Fibroblast of gingiva (primary cell): ENCODE measurements around the gene NPTX2.

Experiments
- DNase-seq: peaks from one replicate; pipeline ENCODE4 v3.0.0-alpha.2; 2011; ENCODE audit warnings: low read depth

NPTX2 gene

DNA sequence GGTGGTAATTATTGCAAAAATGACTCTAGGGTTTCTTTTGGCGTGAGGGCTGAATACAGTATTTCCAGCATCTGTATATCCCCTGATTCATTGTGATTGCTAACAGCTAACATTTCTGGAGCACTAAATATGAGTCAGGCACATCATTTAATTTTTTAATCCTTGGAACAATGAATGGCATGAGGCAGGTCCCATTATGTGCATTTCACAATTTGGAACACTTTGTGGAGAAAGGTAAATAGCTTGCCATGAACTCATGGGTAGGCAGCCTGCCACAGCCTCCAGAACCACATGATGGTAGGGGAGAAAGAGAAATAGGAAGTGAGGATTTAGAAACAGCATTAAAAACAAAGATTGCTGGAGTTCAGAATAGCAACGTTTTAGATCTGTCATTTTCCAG is 1.7 kb downstream of the NPTX2 start:
- DNase-seq = no peak

DNA sequence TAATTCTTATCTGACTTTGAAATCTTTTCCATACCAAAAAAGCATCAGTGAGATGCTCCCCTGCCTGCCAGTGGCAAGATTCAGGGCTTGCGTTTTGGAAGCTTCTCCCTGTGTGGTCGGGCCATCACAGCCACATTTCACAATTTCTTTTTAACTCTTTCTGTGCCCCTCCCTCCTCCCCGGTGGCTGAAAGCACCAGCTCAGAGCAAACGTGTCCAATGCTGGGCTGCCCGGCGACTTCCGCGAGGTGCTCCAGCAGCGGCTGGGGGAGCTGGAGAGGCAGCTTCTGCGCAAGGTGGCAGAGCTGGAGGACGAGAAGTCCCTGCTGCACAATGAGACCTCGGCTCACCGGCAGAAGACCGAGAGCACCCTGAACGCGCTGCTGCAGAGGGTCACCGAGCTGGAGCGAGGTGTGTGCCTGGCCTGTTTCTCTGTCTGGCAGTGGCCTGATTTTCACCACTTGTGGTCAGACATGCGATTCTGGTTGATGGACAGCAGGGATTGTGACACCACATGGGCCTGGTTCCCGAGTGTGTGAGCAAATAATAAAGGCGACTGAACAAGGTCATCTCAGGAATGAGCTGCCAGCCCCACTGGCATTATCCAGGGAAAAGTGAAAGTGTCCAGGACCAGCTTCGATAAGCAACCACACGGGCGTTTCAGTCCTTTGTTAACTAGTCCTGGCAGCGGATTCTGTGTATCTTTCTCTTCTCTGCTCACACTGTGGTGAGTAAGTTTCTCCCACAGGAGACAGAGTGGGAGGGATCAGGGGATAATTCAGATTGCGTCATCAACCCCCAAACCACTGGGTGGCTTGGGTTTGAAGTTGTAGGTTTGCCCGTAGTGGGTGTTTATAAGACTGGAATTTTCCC is 2.6 kb downstream of the NPTX2 start:
- no peak for DNase-seq

DNA sequence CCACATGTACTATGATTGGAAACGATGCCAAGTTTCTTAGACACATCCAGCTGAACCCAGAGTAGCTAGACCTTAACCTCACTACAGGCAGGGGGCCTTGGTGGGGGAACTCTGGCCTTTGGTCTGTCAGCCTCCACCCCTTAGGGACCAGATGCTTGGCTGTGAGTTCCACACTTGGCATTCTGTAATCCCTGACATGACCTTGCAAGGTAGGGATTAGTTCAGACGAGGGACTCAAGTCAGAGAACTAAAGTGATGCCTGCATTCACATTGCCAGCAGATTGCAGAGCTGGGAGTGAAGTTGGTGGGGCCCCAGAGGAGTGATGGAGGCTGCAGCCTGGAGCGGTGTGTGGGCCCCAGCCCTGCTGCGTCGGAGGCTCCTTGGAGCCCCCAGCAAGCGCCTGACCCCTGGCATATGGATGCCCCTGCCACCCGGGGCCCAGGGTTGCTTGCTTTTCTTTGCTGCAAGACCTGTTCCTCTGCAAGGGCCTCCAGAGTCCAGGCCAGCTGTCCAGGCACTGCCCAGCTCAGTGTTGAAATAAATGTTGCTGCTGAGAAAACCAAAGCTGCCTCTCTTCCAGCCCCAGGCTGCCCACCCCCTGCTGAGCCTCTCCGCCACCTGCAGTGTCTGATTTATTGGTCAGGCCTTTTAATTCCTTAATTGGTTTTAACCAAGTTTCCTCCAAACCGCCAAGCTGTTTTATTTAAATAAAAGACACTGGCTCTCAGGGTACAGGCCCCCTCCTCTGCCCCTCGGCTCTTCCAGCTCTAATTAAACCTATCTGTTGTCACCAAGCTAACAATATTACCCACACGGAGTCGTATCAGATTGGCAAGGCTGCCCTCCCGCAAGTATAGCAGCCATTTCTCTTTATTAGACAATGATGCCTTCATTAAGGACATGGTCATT is 4.7 kb downstream of the NPTX2 start:
- no peak for DNase-seq

DNA sequence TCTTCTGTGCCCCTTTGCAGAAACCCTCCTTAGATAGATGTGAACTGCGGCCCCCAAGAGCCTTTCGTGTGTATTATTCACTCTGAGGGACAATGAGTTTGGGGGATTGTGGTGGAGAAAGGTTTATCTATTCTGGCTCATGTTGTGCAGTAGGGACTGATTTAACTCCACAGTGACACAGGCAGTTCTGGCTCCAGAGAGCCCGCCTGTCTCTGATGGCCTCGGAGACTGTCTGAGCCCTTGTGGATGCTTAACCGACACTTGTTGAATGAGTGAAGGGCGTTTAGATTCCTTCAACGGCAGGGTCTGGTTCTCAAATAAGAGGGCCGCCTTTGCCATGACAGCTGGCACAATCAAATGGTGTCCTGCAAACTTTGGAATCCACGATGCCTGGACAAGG is 5.8 kb downstream of the NPTX2 start:
- DNase-seq = no peak

DNA sequence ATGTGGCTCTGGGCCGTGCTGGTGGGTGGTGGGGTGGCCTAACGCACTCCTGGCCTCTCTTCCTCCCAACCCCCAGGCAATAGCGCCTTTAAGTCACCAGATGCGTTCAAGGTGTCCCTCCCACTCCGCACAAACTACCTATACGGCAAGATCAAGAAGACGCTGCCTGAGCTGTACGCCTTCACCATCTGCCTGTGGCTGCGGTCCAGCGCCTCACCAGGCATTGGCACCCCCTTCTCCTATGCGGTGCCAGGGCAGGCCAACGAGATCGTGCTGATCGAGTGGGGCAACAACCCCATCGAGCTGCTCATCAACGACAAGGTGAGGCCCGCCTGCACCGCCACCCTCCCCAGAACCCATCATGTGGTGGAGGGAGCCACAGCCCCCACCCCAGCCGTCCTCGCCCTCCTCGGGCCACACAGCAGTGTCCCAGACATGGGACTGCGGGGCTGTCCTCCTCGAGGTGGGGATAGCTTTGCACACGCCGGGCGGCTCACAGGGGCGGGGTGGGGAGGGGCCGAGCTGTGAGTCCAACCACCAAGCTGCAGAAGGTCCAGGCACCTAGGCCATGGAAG is 7.8 kb downstream of the NPTX2 start:
- no peak for DNase-seq

DNA sequence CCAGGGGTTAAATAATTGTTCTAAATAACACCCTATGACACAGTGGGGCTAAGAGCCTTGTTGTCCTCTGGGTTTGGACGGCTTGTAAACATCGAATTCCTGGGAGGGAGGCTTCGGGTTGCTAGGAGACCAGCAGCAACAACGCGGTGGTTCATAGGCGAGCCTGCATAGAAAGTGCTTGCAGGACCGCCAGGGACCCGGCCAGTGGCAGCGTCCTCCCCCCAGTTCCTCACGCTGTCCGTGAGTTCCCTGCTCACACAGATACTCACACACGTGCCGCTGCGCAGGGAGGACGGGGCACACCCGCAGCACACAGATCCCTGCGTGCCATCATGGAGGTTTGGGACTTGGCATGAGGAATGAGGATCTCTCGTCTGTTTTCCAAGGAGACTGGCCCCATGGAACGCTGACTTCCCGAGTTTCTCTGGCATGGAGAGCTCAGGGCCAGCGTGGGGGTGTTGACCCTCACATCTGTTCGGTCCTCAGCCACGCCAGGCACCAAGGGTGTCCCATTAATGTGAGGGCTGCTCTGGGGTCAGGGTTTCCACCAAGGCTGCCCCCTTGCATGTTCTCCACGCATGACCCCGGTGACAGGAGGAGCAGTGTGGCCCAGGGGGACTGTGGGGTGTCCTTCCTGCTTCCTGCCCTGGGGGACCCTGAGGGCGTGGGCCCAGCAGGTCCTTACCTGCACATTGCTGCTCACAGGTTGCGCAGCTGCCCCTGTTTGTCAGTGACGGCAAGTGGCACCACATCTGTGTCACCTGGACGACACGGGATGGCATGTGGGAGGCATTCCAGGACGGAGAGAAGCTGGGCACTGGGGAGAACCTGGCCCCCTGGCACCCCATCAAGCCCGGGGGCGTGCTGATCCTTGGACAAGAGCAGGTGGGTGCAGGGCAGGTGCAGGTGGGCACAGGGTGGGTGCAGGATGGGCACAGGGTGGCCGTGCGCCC is 9.7 kb downstream of the NPTX2 start:
- DNase-seq = no peak

DNA sequence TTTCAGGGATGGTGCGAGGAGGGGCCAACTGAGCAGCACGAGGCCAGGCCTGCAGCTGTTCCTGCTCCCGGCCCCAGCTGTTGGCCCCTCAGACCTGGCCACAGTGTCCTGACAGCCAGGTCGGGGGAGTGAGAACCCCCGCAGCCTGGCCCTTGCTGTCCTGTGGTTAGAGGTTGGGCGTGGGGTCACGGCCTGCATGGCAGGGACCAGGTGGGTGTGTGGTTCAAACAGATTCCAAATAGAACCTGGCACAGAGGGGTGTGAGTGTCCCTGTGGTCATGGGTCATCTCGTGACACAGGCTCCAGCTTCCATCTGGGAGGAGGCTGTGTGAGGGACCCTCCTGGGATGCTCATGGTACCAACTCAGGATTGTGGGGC is 10.3 kb downstream of the NPTX2 start:
- no peak for DNase-seq

DNA sequence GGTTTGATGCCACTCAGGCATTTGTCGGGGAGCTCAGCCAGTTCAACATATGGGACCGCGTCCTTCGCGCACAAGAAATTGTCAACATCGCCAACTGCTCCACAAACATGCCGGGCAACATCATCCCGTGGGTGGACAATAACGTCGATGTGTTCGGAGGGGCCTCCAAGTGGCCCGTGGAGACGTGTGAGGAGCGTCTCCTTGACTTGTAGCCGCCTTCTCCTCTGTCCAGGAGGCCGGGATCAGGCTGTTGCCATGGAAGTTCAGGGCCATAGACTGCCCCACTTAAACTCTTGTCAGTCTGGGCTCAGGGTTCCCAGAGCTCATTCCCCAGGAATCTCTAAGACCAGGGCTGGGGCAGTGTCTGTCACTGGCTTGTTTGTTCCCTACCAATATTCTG is 11.3 kb downstream of the NPTX2 start:
- no peak for DNase-seq

DNA sequence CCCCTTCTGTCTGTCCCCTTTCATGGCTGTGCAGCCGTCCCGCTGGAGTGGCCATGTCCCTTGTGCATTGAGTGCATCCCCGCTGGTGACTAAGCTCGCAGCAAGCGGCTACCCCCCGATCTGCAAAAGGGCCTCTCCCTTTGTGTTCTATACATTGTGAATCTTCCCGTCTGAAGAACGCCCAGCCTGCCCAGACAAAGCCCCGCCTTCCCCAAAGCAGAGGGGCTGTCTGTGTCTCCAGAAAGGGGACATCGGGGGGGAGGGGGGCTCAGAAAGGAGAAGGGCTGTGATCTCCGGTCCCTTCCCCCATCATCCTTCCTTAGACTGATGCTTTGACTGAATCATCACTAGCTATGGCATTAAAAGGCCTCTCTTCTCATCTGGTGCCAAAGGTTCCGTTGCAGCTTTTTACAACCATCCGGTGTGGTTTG is 11.9 kb downstream of the NPTX2 start:
- DNase-seq = no peak

DNA sequence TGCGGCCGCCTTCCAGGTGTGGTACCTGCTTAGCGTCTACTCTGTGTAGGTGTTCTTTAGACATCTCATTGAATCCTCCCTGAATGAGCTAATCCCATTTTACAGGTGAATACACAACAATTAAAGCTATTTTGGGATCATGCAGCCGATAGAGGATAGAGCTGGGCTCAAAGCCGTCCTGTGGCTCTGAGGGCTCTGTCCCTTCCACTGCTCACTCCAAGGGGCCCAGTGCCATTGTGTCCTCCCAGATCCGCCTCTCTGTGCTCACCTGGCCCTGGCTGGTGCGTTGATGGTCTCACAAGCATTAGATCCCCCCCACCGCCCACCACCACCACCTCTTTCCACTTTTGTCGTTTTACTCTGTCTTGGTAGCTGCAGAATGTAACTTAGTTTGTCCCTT is 13.1 kb downstream of the NPTX2 start:
- DNase-seq = no peak

DNA sequence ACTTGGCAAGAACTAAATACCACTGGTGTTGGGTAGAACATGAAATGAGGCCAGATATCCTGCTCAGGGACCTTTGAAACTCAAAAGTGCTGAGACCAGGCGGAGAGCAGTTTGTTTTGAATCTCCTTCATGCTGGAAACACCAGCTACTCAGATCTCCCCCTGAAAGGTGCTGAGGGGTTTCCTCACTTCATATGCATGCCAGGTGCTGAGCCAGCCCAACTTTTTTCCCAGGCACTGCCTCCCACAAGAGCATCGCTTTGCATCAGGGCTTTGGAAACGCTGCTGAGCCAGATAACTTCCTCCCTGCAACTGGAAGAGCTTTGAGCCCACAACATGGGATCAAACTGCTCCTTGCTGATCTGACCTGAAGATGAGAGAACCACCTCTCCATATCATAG is 13.7 kb downstream of the NPTX2 start:
- no peak for DNase-seq

DNA sequence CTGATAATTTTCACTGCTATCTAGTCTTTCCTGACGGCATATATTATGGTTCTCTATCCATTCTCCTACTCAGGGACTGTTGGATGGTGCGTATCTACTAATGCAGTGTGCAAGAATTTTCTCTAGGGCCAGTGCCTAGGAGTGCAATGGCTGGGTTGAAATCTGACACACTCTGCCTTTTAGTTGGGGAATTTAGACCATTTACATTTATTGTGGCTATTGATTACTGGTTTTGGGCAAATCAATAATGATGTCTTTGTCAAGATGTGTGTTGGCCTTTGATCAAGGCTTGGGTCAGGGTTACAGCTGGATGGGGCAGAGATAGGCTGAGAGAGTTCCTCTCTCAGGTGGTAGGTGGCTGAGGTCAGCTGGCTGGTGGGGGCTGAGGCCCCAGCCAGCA is 21.8 kb downstream of the NPTX2 start:
- no peak for DNase-seq

DNA sequence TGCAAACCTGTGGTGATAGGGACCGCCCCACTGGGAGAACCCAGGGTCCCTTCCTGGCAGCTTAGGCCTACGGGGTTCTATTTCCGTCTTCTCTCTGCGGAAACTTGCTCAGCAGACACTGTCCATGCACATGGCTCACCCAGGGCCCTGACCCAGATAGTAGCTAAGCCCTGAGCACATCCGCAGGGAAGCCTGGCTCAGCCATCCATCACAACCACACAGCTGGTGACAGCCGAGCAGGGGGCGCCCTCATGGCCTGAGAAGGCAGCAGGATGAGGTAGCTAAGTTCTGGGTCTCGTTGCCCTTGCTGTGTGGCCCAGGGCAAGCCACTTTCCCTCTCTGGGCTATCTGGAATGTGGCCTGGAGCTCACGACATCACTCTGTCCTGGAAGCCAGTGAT is 23.3 kb downstream of the NPTX2 start:
- no peak for DNase-seq

DNA sequence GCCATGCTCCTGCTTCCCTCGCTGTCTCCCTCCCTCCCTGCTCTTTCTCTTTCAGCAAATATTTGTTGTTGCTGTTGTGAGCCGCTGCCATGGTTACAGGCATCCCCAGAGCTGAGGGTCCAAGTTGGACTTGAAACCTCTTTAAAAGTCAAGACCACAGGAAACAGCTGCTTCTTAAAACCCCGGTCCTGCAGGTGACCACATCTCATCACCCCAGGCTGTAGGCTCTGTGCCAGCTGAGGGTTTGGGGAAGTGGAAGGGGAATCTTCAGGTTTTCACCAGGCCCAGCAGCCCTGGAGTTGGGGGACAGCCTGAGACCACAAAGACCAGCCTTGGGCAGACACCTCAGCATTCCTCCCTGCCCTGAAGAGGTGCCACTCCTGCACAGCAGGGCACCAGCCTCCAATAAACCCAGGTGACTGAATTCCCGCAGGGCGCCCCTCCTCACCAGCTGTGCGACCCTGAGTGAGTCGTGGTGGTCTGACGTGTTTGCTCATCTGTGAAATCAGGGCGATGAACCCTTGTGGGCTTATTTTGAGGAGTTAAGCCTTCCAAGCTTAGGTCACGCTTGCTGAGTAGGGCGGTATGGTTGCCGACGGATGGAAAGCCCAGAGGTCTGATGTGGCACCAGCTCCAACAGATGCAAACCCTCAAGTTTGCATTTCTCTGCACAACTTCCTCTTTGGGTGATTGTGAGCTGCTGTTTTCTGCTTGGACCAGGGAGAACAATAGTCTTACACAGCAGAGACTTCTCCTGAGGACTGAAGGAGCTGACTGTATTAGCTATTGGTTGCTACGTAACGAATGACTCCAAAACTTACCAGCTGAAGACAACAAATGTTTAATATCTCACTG is 24.8 kb downstream of the NPTX2 start:
- DNase-seq = no peak

DNA sequence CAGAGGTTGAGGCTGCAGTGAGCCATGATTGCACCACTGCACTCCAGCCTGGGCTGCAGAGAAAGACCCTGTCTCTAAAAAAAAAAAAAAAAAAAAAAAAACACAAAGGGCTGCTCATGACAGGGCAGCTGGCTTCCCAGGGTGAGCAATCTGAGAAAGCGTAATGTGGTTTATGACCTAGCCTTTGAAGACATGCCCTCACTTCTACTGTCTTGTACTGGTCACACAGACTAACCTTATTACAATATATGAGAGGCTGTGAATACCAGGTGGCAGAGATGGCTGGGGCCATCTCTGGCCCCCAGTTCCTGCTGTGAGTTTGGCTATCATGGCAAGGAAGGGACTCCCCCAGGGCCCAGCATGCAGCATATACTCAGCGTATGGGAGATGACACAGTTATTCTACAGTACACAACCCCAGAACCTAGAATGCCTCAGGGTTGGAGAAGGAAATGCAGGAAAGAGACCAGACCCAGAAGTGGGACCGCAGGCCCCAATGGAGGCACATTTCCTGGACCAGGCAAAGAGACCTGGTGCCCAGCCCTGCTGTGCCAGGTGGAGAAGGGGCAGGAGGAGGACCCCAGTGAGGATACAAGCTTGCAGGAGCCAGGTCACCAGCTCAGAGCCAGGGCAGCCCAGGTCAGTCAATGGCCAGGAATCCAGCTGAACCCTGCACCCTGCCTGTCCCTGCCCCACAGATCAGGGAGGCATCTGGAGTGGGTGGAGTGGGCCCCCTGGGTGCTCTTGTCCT is 26.3 kb downstream of the NPTX2 start:
- DNase-seq = no peak

DNA sequence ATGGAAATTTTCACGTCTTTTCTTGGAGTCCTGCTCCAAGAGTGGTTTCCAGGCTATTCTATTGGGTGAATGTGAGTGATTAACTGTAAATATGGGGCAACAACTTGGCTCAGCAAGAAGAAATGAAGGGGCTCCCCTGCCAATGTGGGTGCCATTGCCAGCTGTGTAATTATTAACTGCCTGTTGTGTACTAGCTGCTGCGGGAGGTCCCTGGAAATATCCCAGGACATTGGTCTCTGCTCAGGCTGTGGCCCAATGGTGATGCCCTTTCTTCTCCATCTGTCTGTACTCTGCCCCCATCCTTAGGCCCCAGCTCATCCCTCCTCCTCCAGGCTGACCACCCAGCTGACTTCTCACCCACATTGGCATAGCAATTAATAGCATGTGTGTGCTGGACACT is 29.4 kb downstream of the NPTX2 start:
- no peak for DNase-seq

DNA sequence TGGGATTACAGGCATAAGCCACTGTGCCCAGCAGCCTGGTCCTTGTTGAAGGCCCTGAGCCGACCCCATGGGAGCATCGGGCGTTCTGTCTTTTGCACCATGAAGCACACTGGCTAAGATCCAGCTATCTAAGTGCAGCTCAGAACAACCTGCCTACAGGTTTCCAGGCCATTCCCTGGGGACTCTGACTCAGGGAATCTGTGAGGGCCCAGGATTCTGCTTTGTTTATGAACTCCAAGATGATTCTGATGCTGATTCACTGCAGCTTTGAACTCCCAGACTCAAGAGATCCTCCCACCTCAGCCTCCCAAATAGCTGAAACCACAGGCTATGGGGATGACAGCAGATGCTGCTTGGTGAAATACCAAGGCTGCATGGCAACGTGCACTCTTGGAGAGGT is 30.2 kb downstream of the NPTX2 start:
- no peak for DNase-seq

DNA sequence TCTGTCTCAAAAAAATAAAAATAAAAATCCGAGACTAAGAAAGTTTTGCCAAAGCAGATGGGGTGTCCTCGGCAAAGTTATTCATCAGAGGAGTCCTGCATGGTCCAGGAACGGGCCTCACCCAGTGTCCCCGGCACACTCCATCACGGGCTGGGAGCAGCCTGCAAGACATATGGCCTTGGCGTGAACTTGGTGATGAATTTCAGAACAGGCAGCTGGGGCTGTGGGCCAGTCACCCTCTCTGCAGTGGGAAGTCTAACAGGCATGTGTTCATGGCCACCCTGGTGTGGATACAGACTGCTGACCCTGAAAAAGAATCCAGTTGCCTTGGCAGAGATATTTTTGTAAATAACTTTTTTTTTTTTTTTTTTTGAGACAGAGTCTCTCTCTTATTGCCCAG is 34.7 kb downstream of the NPTX2 start:
- DNase-seq = no peak

DNA sequence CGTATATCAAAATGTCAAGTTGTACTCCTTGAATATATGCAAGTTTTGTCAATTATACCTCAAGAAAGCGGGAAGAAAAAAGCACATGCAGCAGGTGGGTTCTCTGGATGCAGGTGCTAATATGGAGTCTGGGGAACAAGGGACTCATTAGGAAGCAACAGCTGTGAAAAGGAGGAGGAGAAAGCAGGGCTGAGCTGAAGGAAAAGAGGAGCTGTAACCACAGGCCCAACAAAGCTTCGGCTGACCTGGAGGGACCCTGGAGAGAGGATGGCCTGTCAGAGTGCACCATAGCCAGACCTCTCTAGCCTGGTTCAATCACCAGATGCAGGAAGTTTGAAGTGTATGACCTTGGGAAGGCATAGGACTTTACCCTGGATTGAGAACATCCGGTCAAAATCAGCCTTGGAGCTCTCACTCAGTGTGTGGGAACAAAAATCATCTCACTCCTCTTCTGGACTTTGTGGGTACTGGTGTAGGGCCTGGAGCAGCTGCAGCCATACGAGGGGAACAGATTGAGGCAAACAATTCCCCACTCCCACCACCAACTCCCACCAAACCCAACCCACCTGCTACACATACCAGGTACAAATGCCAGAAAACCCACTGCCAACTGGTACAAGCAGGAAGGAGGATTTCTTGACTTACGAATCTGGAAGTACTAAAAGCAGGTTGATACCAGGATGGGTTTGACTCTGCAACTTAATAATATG is 36.7 kb downstream of the NPTX2 start:
- no peak for DNase-seq
